HUES48 (cell line): ENCODE results near the gene LAMA2.
"Not testable (repeated sequence)": the region's sequence is repeated elsewhere in the genome, so short reads cannot be mapped to it uniquely, and the experiment has no call there.

Experiments used
- H3K27ac ChIP-seq: one replicate; pipeline ENCODE4 v1.7.0; 2013; ENCODE audit warnings: low read depth, low read length, inconsistent platforms
- H3K27me3 ChIP-seq: 2 replicates; pipeline ENCODE4 v1.6.1; 2013; ENCODE audit warnings: mild to moderate bottlenecking, low read length; ENCODE audit not compliant: control insufficient read depth, insufficient read depth
- H3K36me3 ChIP-seq: 2 replicates; pipeline ENCODE4 v1.6.1; 2013; ENCODE audit warnings: low read length; ENCODE audit not compliant: control insufficient read depth, insufficient read depth
- H3K4me1 ChIP-seq: 2 replicates; pipeline ENCODE4 v1.6.1; 2013; ENCODE audit warnings: mild to moderate bottlenecking, low read length; ENCODE audit not compliant: control insufficient read depth, insufficient read depth
- H3K4me3 ChIP-seq: 2 replicates; pipeline ENCODE4 v1.5.1; 2013; ENCODE audit warnings: mild to moderate bottlenecking, low read depth, low read length
- H3K9ac ChIP-seq: 2 replicates; pipeline ENCODE4 v1.6.1; 2013; ENCODE audit warnings: mild to moderate bottlenecking, low read depth, low read length, moderate library complexity
- H3K9me3 ChIP-seq: 2 replicates; pipeline ENCODE4 v1.6.1; 2013; ENCODE audit warnings: low read length; ENCODE audit not compliant: control insufficient read depth, insufficient read depth

The LAMA2 gene

DNA sequence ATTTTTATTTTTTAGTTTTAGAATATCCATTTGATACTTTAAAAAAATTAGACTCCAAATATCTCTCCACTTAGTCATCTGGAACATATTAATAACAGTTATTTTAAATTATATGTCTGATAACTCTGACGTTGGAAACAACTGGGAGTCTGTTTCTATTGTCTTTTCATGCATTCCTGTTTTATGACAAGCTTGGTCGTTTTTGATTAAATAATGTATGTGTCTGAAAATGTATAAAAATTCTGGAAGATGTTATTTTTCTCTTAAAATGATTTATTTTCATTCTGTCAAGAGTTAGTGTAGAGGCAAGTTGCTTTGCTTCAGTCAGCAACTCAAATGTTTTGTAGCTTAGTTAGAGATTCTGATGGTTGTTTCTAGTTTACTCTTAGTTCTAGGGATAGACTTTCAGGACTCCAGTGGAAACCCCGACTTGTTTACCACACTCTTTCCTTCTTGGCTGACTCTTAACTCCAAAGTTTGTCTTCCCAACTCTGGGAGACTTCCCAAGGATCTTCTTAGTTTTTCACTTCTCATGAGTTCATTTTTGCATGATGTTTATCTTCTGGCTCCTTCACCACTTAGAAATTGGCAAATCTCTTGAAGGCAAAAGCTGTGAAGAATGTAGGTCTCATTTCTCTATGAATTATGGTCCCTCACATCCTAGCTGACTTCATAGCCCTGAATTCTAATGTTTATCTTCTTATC lies 190.9 kb downstream of the LAMA2 start:
- Histone ChIP-seq H3K9ac (no peak overlapping the region), H3K4me1 (no peaks in the 10 kb centered on the region), H3K27ac (no peak overlapping the region), H3K9me3 (no peaks in the 10 kb centered on the region), H3K27me3 (no peaks in the 10 kb centered on the region), H3K36me3 (no peaks in the 10 kb centered on the region), H3K4me3 (no peak overlapping the region)

DNA sequence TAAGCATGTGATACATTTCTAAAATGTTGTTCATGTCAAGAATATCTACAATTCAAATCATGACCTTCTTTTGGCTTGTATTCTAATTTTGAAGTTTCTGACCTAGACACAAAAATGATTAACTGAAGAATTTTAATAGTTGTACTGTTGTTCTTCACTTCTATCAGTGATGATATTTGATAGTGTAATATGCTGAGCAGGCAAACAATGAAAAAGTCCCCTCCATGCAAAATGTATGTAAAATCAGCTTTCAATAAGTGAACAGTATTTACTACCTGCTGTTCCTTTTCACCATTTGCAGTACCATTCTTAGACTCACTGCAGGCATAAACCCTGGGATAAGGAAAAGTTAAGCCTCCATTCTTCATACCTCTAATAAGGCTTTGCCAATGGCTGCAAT lies 201.5 kb downstream of the LAMA2 start:
- Histone ChIP-seq H3K4me3 (no peak overlapping the region), H3K9ac (no peak overlapping the region), H3K4me1 (peaks cover 8% of the 10 kb centered on the region; the same call in 1 of the 2 replicates), H3K9me3 (peaks cover 4% of the 10 kb centered on the region; the same call in 1 of the 2 replicates), H3K27me3 (no peaks in the 10 kb centered on the region), H3K27ac (no peak overlapping the region), H3K36me3 (no peaks in the 10 kb centered on the region)

DNA sequence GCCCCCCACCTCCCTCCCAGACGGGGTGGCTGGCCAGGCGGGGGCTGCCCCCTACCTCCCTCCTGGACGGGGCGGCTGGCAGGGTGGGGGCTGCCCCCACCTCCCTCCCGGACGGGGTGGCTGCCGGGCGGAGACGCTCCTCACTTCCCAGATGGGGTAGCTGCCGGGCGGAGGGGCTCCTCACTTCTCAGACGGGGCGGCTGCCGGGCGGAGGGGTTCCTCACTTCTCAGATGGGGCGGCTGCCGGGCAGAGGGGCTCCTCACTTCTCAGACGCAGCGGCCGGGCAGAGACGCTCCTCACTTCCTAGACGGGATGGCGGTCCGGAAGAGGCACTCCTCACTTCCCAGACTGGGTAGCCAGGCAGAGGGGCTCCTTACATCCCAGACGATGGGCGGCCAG lies 205.5 kb downstream of the LAMA2 start:
- not testable (repeated sequence) for H3K4me1 ChIP-seq, H3K9me3 ChIP-seq, H3K27ac ChIP-seq, H3K9ac ChIP-seq, H3K4me3 ChIP-seq, H3K27me3 ChIP-seq, H3K36me3 ChIP-seq

DNA sequence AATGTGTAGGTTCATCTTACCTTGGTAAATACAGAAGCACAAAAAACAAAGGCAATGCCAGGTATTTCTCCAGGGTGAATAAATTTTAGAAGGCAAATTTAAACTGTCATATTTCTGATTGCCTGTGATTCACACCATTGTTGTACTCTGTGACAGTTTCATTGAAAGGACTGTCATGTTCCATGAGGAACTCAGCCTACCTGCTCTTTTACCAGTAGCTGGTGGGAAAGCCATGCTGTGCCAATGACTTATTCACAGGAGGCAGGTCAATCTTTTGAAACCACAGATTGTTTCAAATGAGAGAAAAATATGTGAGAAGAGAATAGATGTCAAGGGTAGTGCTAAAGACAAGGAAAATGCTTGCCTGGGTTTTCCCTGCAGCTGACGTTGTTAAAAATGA lies 206.4 kb downstream of the LAMA2 start:
- Histone ChIP-seq H3K9me3 (peaks cover 4% of the 10 kb centered on the region; the same call in 1 of the 2 replicates), H3K27ac (no peak overlapping the region), H3K4me3 (no peak overlapping the region), H3K9ac (no peak overlapping the region), H3K36me3 (no peaks in the 10 kb centered on the region), H3K4me1 (peaks cover 8% of the 10 kb centered on the region; the same call in 1 of the 2 replicates), H3K27me3 (no peaks in the 10 kb centered on the region)

DNA sequence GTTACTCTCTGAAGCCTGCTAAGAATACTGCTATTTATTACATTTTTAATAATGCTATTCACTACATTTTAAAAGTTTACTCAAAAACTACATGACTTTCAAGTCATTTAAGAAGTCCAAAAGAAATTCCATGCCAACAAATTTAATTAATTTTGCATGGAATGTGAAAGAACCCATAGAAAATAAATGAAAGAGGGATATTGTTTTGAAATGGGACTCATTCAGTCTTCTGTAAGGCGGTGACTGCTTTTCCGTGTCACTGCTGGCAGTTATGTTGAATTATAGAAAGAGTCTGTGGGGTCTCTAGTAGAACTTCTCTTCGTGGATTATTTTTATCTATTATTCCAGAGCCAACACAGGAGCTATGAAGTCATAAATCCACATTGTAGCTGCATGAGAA lies 211.2 kb downstream of the LAMA2 start:
- Histone ChIP-seq H3K36me3 (no peaks in the 10 kb centered on the region), H3K9ac (no peak overlapping the region), H3K27me3 (no peaks in the 10 kb centered on the region), H3K4me3 (no peak overlapping the region), H3K4me1 (peaks cover 6% of the 10 kb centered on the region; the same call in 1 of the 2 replicates), H3K27ac (no peak overlapping the region), H3K9me3 (peaks cover 3% of the 10 kb centered on the region; the same call in 1 of the 2 replicates)

DNA sequence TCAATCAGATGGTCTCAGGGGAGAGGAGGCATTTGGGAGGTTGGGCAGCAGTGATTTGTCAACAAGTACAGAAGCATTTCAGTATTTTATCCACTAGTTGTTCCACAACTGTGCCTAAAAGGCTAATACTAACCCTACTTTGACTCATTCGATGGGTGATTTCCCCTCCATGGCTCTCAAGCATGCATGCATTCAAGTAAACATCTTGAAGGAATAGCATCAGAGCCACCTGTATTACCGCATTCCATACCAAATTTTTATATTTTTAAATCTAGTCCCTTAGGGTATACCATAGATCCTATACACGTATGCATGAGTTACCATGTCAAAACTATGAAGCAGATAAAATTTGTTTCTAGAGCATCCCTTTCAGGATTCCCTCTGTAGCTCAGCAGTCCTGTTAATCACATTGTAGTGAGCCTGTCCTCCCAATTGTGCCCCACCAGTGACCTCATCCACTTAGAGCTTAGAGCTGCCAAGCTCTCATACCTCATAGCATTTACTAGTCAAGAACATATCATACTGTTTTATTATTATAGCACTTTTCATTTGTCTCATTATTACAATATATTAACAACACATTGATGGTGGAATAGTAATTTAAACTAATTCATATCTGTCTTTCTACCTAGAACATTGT lies 213.8 kb downstream of the LAMA2 start:
- peaks cover 6% of the 10 kb centered on the region; the same call in 1 of the 2 replicates for H3K4me1 ChIP-seq
- no peaks in the 10 kb centered on the region for H3K9me3 ChIP-seq
- H3K27me3 ChIP-seq: no peaks in the 10 kb centered on the region
- no peak overlapping the region for H3K9ac ChIP-seq
- H3K4me3 ChIP-seq: no peak overlapping the region
- no peak overlapping the region for H3K27ac ChIP-seq
- no peaks in the 10 kb centered on the region for H3K36me3 ChIP-seq

DNA sequence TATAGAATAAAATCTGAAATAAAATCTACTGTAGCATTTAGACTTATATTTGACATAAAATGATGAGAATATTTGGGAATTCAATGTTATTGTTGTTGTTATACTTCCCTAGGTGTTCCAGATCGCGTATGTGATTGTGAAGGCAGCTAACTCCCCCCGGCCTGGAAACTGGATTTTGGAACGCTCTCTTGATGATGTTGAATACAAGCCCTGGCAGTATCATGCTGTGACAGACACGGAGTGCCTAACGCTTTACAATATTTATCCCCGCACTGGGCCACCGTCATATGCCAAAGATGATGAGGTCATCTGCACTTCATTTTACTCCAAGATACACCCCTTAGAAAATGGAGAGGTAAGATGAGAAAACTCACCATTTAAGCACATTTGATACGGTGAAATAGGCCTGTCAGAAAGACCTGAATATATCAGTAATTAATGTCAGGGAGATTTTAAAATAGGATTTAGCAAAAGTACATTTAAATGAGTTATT lies 215.2 kb downstream of the LAMA2 start:
- H3K36me3 ChIP-seq: no peaks in the 10 kb centered on the region
- no peaks in the 10 kb centered on the region for H3K27me3 ChIP-seq
- no peak overlapping the region for H3K9ac ChIP-seq
- H3K4me1 ChIP-seq: peaks cover 6% of the 10 kb centered on the region; the same call in 1 of the 2 replicates
- no peak overlapping the region for H3K27ac ChIP-seq
- H3K4me3 ChIP-seq: no peak overlapping the region
- no peaks in the 10 kb centered on the region for H3K9me3 ChIP-seq

DNA sequence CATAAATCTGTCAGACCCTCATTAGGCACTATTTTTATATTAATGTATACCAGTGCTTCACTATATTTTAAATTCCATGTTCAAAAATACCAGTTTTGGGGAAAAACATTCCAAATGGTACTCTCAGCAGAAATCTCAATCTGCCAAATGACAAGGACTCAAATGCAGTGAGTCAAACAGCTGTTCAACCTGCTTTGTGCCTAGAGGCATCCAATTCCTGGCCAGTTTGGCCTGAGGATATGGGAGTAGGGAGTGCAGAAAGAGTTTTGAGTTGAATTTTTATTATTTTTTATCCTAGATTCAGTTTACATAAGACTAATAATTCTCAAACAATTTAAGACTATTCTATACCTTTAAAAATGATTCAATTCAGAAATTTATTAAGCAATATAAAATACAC lies 216.8 kb downstream of the LAMA2 start:
- H3K4me1 ChIP-seq: peaks cover 6% of the 10 kb centered on the region; the same call in 1 of the 2 replicates
- H3K36me3 ChIP-seq: no peaks in the 10 kb centered on the region

DNA sequence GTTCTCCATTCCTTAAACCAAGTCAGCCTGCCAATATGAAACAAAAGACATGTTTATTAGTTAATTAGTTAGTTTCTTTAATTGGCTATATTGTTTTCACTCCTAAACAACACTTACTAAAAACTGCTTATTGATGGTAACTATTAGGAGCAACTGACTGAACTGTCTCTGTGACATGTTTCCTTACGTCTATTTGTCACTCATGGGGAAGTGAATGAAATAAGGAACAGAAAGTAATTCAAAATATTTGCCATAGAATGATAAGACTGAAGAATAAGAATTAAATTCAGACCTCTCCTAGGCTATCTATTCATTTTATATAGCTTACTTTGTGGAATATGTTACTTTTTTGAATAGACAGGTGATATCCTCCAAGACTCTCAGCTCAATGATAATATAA lies 217.2 kb downstream of the LAMA2 start:
- no peak overlapping the region for H3K9ac ChIP-seq
- no peaks in the 10 kb centered on the region for H3K9me3 ChIP-seq
- H3K27me3 ChIP-seq: no peaks in the 10 kb centered on the region
- no peak overlapping the region for H3K27ac ChIP-seq
- H3K4me1 ChIP-seq: peaks cover 8% of the 10 kb centered on the region; the same call in 1 of the 2 replicates
- H3K4me3 ChIP-seq: no peak overlapping the region
- H3K36me3 ChIP-seq: no peaks in the 10 kb centered on the region

More for the DNA sequence above, 216.8 kb downstream of the LAMA2 start:
- no peak overlapping the region for H3K4me3 ChIP-seq
- no peaks in the 10 kb centered on the region for H3K9me3 ChIP-seq
- H3K27me3 ChIP-seq: no peaks in the 10 kb centered on the region
- no peak overlapping the region for H3K9ac ChIP-seq
- no peak overlapping the region for H3K27ac ChIP-seq

DNA sequence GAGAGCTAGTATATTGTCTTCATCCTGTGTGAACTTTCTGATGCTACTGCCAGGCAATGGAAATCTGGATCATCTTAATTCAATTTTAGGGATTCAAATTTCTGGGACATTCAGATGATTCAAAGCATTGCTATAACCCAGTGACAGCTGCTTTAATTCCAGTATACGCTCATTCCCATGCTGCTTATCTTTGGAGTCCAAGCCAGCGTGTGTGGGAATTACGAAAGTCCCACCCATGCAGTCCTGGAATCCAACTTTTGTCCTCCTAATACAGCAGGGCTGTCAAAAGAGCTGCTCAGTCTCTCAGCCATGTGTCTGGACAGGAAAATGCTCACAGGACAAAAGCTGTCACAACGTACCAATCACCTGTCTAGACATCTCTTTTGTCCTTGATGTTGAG lies 219.8 kb downstream of the LAMA2 start:
- Histone ChIP-seq H3K9me3 (no peaks in the 10 kb centered on the region), H3K4me1 (peaks cover 24% of the 10 kb centered on the region; the same call in 1 of the 2 replicates), H3K27me3 (no peaks in the 10 kb centered on the region), H3K4me3 (no peak overlapping the region), H3K36me3 (no peaks in the 10 kb centered on the region), H3K9ac (no peak overlapping the region), H3K27ac (no peak overlapping the region)

DNA sequence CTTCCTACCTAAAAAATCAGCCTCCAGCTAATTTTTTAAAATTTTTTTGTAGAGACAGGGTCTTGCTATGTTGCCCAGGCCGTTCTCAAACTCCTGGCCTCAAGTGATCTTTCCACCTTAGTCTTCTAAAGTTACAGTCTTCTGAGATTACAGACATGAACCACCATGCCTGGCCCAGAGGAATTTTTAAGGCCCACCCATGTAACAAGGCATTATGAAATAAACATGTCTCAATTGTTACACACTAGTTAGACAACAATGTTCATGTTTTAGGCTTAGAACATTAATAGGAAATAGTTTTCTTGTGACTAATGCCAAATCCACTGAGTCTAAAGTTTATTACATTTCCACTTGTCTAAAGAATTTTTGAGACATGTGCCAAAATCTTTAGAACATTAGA lies 221.2 kb downstream of the LAMA2 start:
- Histone ChIP-seq H3K36me3 (no peaks in the 10 kb centered on the region), H3K4me3 (no peak overlapping the region), H3K9ac (no peak overlapping the region), H3K9me3 (no peaks in the 10 kb centered on the region), H3K27me3 (no peaks in the 10 kb centered on the region), H3K27ac (no peak overlapping the region), H3K4me1 (peaks cover 18% of the 10 kb centered on the region; the same call in 1 of the 2 replicates)
